ENCODE data around the gene FLT1.

FLT1 gene

GRCh38 chr13:28458608-28459007 lies 36.3 kb downstream of the FLT1 start:
- no peak for DNase-seq (ENCODE audit: low read depth in 1 of 2, low spot score in 1 of 2)

DNA sequence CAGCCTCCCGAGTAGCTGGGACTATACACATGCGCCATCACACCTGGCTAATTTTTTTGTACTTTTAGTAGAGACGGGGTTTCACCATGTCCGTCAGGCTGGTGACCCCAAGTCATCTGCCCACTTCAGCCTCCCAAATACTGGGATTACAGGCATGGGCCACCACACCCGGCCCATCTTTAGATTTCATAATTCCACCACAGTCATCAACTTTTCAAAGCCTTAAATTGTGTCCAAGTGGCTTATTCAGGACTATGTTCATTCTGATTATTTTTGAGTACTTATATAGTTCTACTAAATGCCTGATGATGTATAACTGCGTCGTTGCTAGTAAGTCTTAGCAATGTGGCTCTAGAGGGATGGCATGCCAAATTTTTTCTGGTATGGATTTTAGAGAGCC lies 36.9 kb downstream of the FLT1 start:
- DNase-seq (ENCODE audit: low read depth in 1 of 2, low spot score in 1 of 2) = no peak

GRCh38 chr13:28457521-28457920 lies 37.4 kb downstream of the FLT1 start:
- no peak for DNase-seq (ENCODE audit: low read depth in 1 of 2, low spot score in 1 of 2)

- DNase-seq (ENCODE audit: low read depth in 1 of 2, low spot score in 1 of 2) = no peak
Observed at GRCh38 chr13:28455580-28456194, 39.2 kb downstream of the FLT1 start.

DNA sequence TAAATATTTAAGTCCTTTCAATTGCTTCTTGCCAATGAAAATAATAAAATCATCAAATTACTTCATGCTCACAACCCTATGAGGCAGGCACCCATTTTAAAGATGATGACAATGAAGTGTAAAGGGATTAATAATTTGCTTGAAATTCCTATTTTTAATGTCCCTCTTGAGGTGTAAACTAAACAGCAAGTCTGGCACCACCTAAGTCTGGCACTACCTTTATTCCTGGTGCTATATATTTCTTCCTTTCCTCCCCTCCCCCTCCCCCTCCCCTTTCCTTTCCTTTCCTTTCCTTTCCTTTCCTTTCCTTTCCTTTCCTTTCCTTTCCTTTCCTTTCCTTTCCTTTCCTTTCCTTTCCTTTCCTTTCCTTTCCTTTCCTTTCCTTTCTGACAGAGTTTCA lies 42.2 kb downstream of the FLT1 start:
- DNase-seq (ENCODE audit: low read depth in 1 of 2, low spot score in 1 of 2) = no peak

- no peak for DNase-seq (ENCODE audit: low read depth in 1 of 2, low spot score in 1 of 2)
Observed at GRCh38 chr13:28451482-28452217, 43.3 kb downstream of the FLT1 start.

GRCh38 chr13:28449826-28450773 lies 44.8 kb downstream of the FLT1 start:
- DNase-seq (ENCODE audit: low read depth in 1 of 2, low spot score in 1 of 2) = no peak

DNA sequence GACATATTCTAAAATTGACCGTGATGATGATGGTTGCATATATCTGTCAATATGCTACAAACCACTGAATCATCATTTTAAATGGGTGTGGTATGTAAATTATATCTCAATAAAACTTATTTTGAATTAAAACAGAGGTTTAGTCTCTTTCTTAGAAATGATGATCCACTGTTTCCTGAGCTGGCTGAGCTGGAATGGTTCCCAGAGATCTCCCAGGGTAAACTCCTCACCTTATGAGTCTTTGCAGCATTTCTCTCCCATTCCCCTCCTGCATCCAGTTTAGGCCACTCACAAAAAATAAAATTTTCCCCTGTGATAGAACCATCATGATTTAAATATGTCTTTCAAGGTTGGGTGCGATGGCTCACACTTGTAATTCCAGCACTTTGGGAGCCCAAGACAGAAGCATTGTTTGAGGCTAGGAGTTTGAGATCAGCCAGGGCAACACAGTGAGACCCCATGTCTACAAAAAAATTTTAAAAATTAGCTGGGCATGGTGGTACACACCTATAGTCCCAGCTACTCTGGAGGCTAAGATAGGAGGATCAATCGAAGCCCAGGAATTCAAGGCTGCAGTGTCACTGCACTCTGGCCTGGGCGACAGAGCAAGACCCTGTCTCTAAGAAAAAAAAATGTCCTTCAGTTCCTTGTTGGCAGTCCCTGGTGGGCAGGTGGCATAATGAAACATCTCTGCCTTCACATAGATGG lies 46.1 kb downstream of the FLT1 start:
- DNase-seq (ENCODE audit: low read depth in 1 of 2, low spot score in 1 of 2) = no peak

- DNase-seq (ENCODE audit: low read depth in 1 of 2, low spot score in 1 of 2) = no peak
Observed at GRCh38 chr13:28447989-28448388, 46.9 kb downstream of the FLT1 start.

DNA sequence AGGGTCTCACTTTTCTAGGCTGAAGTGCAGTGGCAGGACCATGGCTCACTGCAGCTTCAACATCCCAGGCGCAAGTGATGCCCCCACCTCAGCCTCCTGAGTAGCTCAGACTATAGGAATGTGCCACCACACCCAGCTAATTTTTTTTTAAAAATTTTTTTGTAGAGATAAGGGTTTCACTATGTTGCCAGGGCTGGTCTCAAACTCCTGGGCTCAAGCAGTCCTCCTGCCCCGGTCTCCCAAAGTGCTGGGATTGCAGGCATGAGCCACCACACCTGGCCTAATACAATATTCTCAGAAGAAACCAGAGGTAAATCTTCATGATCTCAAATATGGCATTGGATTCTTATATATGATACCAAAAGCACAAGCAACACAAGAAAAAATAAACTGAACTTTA lies 47.7 kb downstream of the FLT1 start:
- DNase-seq (ENCODE audit: low read depth in 1 of 2, low spot score in 1 of 2) = no peak

DNA sequence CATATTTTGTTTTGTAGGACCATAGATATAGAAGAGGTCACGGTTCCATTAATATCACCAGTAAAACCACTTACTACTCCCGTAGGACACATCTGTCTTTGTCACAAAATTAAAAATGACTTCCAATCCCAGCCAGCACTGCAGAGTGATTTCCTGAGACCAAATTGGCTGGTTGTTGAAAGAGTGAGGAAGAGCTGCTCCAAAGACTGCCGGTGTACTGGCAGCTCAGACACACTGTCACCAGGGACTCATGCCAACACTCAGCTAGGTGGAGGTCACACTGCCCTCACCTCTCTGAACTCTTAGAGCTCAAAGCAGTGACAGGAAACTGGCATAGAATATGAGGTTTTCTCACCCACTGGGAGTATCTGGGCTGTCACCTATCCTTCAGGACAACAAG lies 52.1 kb downstream of the FLT1 start:
- no peak for DNase-seq (ENCODE audit: low read depth in 1 of 2, low spot score in 1 of 2)

GRCh38 chr13:28441529-28441928 lies 53.4 kb downstream of the FLT1 start:
- DNase-seq (ENCODE audit: low read depth in 1 of 2, low spot score in 1 of 2) = no peak

- DNase-seq (ENCODE audit: low read depth in 1 of 2, low spot score in 1 of 2) = no peak
Observed at GRCh38 chr13:28440774-28441504, 54.0 kb downstream of the FLT1 start.

DNA sequence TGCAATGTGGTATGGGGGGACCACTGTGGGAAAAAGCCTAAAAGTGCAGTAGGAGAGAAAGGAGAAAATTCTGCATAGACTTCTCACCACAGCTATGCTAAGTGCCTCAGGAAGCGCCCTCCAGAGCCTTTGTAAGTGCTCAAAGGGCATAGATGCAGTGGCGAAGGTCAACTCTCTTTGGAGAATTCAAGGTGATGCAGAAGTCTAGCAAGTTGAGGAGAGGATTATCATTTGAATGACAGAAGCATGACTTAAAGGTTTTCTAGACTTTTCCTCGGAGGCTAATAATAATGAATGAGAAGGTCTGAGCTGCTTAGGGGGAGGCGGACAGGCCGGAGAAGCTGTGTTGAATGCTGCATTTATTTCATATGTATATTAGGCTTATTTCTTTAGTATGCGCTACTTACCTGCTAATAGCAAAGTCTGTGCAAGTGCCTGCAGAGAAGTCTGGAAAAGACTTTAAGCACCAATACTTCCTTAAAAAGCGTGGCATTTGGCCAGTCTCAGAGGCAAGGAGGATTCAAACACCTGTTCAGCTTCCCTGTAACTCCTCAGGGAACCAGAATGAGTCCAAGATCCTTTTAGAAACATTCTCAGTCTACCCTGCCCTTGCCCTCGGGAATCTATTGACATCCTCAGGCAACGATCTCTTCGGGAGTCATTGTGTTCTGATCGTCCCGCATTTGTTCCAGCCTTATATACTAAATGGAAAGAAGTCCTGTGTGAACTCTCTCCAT lies 56.2 kb downstream of the FLT1 start:
- no peak for DNase-seq (ENCODE audit: low read depth in 1 of 2, low spot score in 1 of 2)

- no peak for DNase-seq (ENCODE audit: low read depth in 1 of 2, low spot score in 1 of 2)
Observed at GRCh38 chr13:28438067-28438466, 56.9 kb downstream of the FLT1 start.

DNA sequence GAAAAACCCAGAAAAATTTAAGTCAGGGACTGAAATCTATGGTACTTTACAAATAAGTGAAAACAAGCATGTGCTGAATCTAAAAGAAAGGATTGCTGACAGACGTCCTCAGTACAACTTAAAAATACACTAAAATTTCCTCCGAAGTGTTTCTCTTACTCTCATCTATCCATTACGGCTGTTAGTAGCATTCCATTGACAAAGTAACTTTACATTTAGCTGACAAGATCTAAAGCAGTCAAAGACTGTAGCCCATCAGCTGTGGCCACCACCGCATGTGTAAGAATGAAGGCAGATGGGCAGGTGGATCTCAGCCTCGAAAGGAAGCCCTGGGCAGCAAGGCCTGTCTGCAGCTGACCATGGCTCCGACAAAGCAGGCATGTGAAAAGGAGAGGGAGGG lies 59.0 kb downstream of the FLT1 start:
- no peak for DNase-seq (ENCODE audit: low read depth in 1 of 2, low spot score in 1 of 2)

DNA sequence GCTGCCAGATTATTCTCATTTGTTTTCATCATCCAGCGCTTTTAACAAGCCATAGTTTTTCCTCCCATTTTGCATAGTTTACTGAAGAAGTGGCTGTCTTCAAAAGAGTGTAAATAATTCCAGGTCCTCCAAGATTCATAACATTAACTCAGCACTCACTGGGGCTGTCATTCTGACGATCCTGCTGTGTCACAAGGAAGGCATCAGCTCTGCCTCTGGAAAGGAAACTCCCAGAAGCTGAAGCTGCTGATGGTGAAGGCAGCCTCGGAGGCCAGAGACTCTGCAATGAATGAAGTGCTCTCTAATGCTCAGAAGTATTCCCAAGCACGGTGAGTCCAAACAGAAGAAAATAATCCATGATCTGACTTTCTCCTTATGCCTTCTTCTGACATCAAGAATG lies 60.0 kb downstream of the FLT1 start:
- DNase-seq (ENCODE audit: low read depth in 1 of 2, low spot score in 1 of 2) = no peak

GRCh38 chr13:28432816-28433560 lies 61.9 kb downstream of the FLT1 start:
- no peak for DNase-seq (ENCODE audit: low read depth in 1 of 2, low spot score in 1 of 2)

DNA sequence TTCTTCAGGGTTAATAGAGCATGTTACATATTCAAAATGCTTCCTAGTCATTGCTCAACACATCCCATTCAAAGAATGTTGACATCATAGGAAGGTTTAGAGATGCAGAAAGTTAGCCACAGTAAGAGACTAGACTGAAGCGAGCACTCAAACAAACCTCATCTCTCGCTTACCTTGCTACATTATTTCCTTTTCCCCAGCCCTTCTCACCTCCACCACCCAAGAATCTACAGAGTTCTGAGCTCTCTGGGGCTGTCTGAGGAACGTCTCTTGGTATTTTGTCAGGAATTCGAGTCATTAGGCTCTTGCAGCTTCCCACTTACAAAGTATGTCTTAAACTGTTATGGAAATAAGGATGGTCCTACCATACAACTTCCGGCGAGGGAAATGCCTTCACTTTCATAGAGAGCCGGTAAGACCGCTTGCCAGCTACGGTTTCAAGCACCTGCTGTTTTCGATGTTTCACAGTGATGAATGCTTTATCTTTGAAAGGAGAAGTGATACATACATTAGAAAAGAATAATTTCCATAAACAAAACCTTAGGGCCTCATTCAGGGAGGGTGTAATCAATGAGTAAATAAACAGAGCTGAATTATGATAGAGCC lies 65.1 kb downstream of the FLT1 start:
- DNase-seq (ENCODE audit: low read depth in 1 of 2, low spot score in 1 of 2) = no peak
